Eye (tissue), 1 donor: ENCODE data around the gene FSHB.

ENCODE experiments used
- DNase-seq: peaks from one replicate; pipeline ENCODE4 v3.0.0-alpha.2; 2015

The FSHB gene

DNA sequence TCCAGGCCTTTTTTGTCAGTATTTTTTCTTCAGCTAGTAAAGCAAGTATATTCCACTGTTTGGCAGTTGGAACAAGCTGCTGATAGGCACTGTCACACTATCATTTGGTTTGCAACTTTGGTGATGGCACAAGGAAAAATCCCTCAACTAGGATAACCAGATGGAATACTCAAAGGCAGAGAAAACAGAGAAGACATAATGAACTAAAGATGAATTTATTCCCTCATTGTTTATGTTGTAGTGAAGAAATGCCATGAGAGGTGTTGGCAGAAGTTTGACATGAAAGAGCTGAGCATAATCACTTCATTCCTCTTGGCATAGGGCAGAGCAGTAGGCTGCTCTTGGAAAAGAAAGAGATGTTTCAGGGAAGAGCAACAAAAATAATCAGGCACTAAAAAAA lies 39.9 kb downstream of the FSHB start:
- DNase-seq, result no peak

DNA sequence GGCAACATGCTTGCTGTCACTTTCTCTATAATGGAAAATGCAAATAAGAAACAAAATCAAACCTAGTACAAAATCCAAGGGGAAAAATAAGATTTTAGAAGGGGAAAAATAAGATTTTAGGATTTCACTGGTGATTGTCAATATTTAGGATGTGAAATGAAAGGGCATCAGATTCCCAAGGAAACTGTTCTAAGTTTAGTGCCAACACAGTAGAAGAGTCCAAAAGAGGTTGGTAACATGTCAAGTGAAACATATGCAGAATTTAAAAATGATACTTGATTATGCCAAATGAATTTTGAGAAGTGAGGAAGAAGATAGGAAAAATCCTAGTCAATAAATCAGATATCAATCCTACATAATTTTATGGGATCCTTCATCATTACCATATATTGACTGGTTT lies 46.4 kb downstream of the FSHB start:
- no peak for DNase-seq

DNA sequence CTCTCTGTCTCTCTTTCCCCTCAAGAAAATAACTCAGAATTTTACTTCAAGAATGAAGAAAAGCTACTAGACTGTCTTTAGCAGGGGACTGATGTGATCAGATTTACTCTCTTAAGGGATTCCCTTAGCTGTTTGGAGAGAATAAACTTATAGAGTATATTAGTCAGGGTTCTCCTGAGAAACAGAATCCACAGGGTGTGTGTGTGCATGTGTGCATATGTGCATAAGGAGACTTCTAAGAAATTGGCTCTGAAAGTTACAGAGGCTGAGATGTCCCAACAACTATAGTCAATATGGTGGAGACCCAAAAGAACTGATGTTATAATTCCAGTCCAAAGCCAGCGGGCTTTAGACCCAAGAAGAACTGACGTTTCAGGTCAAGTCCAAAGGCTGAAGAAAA lies 49.0 kb downstream of the FSHB start:
- no peak for DNase-seq

DNA sequence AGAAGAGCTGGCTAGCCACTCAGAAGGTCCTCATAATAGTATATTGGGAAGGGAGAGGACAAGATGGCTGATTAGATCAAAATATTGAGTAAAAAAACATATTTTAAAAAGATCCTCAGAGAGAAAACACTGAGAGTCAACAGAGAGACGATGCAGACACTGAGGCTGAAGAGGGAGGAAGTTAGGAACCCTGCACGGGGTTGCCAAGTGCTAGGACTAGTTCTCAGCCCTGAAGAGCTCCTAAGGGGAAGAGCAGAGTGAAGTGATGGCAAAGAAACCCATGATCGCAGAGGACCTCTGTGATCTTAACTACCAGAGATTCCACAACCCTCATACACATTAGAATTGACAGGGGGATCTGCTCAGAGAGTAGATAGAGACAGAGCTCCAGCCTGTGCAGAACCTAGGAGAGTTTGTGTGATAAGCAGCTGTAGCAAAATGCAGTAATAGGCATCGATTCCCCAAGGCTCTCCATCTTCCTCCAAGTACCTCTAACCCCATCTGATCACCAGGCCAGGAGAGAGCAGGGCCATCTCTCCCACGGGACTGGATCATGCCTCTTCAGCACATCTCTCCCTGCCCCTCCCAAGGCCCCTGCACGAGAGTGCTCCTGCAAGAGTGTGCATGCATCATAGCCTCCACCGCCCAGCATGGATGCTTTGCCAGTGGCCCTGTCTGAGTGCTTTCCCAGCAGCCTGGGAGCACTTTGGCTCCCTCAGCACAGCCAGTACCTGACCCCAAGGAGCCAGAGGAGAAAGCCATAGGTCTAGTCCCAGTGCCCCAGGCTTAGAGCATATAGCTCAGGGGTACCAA lies 50.9 kb downstream of the FSHB start:
- DNase-seq, result peak; percentile 39

DNA sequence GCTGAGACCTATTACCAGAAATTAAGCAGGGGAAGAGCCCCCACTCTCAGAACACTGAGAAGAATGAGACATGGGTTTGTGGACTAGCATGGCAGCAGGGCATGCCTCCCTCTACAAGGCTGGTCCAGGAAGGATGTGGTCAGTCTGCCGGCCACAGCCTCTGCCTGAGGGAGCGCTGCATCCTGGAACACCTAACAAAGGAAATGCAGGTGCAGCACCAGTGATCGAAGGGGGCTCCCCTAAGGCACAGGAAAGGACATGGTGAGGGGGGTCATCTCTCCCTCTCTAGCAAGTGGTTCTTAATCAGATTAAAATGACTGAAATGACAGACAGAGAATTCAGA lies 51.4 kb downstream of the FSHB start:
- DNase-seq, result no peak
